ENCODE results near the gene CHST11.

Gene CHST11

DNA sequence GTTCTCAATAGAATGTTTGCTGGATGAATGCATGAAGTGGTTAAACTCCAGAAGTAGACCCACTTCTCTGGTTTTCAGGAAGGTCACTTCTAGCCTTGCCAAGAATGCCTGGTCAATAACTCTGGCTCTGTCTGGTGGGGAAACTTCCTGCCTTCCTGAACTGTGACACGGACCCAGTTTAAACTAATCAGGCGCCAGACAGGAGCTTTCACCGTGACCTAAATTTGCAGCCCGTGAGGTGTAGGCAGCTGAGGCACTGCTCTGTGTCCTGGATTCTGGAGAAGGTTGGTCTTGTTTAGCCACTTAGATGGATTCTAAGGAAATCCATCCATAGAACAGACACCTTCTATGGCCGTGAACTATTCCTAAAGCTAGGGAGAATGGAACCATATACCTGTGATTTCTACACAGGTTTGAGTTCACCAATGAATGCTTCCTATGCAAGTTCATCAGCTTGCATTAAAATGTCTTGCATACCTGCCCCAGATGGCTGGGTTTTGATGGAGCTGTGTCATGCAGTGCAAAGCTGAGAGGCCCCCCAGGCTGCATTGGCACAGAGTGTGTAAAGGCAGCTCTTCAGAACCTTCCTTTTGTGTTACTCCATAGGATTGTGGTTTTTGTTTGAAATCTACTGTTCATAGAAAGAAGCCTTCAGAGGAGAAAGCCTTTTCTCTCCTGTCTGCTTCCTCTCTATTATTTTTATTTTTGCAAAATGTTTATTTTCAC, 4.4 kb downstream of the CHST11 start:
- DNase-seq (ENCODE audit: low spot score) = no peak

DNA sequence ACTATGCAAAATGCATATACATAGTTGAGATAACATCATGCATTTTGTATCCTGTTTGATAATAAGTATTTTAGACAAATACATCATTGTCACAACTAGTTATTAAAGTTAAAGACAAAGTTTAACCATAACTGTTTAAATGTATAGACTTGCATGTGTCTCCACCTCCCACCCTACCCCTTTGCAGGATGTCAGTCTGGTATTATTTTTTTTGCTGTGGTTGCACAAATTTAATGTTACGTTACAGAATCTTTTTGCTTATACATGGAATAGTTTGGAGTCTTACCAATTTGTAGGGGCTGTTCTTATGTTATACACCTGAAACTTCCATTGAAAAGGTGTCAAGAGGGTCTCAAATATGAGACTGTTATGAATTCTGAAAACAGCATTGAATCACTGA, 5.6 kb downstream of the CHST11 start:
- DNase-seq (ENCODE audit: low spot score) = no peak

DNA sequence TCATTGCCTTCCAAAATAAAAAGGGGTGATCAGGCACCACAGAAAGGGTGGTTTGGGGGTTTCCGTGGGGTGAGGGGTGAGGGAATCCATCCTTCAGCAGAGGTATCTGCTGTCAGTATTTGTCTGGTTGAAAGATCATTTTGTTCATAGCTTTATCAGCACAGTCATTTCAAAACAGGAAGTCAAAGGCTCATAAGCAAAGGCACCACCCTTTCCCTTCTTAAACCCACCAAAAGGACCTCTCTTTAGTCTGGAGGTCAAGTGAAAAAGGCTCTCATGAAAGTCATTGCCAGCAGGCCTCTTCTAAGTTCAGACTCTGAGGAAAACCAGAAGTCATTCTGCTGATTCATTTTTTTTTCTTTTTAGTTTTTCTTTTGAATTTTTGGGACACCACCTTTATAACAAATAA, 6.2 kb downstream of the CHST11 start:
- no peak for DNase-seq (ENCODE audit: low spot score)

DNA sequence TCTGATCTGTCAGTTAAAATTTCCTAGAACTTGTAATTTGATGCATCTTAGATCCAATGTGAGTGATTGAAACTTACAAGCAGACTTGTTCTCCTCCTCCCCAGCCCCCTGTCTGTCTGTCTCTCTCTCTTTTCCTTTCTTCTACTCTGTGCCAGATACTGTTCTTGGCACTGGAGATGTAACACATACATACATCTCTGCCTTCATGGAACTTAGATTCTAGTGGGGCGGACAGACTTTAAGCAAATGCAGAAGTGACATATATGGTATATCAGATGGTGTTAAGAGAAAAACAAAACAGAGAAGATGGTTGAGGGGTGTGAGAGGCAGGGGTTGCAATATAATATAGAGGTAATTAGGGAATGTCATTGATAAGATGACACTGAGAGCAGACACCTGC, 6.6 kb downstream of the CHST11 start:
- DNase-seq (ENCODE audit: low spot score) = no peak

DNA sequence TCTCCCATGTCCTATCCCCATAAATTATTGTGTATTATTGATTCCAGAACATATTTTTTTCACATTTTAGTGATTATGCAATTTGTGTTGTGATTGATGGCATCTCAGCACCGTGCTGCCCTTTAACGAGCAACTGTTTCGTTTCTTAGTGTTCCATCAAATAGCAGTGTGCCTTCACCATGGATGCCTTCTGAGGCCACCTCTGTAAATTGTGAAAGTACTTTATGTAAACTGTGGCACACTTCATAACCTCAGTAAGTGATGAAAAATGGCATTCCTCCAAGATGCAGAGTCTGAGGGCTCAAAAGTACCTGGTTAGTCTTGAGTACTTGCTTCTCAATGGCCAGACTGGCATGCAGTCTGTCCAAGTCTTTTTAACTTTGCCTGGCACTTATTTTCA, 8.2 kb downstream of the CHST11 start:
- DNase-seq (ENCODE audit: low spot score) = no peak

DNA sequence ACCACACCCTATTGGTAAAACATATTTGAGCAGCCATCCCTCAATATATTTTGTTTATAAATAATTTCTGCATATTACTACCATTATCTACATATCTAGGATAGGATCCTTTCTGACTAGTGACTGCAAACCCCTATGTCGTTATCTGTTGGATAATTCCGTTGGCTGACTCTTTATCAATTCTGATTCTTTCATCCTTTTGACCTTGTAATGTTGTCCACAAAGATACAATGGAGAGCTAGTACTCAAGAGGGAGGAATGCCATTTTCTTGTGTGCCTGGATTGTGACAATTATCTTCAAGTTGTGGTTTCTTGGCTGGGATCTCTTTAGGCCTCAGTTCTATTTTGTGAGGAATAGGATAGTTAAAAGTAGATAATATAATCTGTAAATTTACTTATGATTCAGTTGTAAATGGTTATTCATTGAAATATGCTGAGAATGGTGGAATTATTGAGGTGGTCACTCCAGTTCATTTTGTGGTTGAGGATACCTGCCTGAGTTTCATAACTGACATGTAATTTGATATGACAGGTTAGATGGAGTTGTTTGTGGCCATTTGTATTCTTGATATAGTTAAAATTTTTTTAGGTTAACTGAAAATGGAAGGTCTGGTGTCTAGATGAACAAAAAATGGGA, 10.1 kb downstream of the CHST11 start:
- DNase-seq (ENCODE audit: low spot score) = no peak

DNA sequence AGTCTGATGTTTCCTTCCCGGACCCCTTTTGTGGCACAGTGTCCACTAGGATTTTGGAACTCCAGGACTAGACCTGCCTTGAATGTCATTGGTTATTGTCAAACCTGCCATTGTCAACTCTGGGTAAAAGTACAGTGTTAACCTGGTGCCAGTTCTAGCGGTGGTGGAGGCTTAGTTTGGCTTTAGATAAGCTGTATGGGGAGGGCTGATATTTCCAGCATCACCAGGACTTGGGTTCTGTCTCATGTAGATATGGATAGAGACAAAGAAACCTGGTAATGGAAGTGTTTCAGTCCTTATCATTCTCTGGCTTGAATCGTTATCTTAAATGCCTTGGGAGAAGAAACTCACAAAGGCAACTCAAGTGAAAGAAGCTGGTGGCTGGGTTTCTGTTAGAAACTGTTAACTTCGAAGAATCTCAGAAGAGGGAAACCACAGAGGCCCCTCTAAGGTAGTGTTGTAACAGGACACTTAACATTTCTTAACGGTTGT, 10.6 kb downstream of the CHST11 start:
- DNase-seq (ENCODE audit: low spot score) = peak; percentile 74

DNA sequence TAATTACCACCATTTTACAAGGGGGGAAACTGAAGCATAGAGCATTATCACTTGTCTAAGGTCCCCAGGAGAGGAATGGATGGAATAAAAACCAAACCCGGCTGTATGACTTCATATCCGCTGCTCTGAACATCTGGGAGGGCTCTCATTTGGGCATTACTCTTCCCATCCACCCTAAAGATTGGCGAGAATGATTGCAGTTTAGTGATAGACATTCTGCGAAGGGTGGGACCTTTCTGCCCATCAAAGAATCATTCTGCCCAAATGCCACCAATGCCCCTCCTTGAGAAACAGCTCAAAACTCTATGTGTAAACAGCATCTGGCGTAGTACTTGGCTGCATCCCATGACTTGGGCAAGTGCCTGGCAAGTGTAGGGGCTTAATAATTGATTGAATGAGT, 11.6 kb downstream of the CHST11 start:
- peak; percentile 58 for DNase-seq (ENCODE audit: low spot score)

DNA sequence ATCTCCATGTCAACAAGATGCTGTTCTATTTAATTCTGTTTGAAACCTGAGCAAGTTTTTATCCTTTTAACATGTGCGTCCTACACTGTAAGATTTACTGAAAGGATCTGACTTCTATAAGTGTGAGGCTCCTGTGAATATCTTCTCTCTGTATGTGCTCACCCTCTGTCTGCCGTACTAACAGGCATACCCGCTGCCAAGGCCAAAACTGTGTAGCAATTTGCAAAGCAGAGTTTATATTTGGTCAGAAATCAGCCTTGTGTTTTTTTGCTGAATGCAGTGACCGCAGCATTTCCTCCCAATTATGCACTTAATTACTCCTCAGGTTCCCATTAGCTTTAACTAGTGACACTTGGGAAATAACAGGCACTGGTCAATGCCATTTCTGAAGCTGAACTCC, 12.3 kb downstream of the CHST11 start:
- no peak for DNase-seq (ENCODE audit: low spot score)

DNA sequence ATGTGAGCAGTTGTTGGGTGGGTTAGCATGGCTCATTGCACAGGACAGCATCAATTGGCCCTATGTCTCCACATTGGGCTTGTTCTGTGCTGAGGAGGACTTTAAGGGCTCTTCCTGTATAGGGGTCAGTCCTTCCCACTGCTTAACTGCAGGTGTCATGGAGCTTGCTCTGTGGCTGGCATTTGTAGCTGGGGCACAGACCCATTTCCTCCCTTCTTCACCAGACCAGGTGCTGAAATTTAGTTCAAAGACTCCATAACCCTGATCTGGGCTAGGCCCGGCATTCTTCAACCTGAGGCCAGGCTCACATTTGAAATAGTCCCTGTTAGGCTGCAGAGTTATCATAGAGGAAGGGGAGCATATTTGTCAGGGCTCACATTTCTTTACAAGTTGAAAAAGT, 12.8 kb downstream of the CHST11 start:
- DNase-seq (ENCODE audit: low spot score) = no peak

DNA sequence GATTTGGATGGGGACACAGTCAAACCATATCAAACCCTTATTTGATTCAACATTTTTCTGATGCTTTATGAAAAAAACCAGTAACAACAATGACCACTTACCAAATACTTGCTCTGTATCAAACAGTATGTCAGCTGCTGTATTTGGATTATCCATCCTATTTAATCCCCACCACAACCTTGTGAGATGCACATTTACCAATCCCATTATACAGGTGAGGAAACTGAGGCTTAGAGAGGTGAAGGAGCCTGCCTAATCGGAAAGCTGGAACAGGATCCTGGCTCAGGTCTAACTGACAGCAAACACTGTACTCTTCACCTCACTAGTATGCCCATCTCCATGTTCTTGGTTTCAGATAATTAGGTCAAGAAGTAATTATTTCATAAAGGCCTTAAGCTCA, 13.8 kb downstream of the CHST11 start:
- DNase-seq (ENCODE audit: low spot score) = no peak

DNA sequence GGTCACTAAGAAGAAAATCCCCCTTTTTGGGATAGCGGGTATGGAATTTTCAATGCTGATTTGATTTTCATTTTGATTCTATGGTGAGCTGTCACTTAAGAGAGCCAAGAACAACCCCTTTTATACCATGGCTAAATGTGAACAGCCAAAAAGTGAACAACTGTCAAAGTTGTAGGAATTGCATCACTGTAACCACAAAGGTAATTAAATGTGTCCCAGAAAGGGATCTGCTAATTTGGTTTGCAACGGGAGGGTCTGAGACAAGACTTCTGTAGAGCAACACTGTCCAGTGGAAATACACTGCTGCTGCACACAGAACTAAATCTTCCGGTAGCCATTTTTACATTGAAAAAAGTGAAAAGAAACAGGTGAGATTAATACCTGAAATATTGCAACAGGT, 14.6 kb downstream of the CHST11 start:
- DNase-seq (ENCODE audit: low spot score) = no peak

DNA sequence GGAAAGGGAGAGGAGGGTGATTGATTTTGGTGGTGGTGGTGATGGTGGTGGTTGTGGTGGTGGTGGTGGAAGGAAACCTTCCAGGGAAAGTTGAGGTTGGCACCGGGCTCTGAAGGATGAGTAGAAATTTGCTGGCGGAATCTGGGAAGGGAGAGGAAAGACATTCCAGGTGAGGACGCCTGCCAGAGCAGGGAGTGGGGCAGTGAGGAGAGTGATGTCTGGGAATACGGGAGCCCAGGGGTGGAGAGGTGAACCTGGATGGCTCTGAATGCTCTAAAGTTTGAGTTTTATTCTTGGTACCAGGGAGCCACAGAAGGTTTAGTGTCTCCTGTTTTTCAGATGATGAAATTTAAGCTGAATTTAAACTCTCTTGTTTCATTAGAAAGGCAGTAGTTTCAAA, 16.0 kb downstream of the CHST11 start:
- no peak for DNase-seq (ENCODE audit: low spot score)

DNA sequence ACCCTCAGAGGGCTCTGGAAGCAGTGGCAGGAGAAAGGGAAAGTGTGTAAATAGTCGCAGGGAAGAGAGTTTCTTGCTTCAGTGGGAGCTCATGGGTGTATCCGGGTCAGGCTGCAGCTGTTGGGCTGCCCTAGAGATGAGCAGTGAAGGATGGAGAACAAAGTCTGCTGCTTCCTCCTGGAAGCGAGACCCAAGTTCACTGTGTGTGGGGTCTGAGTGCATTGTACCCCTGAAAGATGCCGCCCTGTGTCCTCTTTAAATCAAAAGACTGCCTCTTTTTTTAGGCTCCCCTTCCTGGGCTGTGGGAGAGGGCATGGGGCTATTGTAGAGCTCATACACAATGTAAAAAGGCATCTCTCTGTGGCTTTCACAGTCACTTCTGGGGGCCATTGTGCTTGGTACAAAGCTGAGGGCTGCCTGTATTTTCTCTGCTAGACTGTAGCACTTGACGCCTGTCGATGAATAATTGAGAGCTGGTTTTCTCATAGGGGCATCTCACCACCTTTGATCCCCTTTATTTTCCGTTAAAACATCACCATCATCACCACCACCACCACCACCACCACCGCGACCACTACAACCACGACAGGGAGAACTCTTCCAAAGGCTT, 16.7 kb downstream of the CHST11 start:
- DNase-seq (ENCODE audit: low spot score) = no peak

DNA sequence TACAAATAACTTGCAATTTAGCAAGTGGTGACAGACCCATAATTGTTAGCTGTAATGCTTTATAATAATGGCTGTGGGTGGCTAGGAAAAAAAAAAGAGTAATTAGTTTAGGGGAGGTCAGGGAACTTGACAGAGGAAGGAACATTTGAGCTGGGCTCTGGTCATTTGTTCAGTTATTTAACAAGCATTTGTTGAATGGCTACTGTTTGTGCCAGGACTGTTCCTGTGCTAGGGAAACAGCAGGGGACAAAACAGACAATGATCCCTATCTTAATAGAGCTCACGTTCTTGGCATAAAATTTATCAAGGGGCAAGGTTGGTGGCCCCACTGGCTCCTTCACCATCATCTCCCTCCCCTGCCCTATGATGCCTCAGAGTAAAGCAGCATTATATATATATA, 18.5 kb downstream of the CHST11 start:
- DNase-seq (ENCODE audit: low spot score) = no peak

DNA sequence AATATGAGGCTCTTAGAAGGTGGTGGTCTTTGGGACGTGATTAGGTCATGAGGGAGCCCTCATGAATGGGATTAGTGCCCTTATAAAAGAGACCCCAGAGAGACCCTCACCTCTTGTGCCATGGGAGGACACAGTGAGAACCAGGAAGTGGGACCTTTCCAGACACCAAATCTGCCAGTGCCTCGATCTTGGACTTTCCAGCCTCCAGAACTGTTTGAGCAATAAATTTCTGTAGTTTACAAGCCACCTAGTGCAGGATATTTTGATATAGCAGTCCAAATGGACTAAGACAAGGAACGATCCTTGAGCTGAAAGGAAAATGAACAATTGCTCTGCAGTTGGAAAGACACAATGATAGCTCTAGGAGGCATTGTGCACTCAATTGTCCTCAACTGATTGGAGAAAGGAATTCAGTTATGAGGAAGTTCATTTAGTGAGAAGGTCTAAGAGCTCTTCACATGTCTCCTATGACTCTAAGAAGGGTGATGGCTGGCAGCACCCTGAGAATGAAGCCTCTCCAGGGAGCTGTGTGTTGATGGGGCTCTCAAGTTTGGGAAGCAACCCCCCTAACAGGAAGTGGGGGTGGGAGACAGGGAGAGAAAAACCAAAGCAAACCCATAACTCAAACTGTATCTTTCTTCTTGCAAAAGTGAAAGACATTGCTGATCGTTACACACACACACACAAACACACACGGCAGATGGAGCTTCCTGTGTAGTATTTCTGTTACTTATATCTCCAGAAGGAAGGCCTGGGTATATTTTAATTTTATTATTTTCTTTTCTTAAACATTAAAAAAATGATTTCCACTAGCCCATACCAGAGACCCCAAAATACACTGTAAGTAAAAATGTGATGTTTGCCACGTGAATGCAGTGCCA, 21.0 kb downstream of the CHST11 start:
- no peak for DNase-seq (ENCODE audit: low spot score)

DNA sequence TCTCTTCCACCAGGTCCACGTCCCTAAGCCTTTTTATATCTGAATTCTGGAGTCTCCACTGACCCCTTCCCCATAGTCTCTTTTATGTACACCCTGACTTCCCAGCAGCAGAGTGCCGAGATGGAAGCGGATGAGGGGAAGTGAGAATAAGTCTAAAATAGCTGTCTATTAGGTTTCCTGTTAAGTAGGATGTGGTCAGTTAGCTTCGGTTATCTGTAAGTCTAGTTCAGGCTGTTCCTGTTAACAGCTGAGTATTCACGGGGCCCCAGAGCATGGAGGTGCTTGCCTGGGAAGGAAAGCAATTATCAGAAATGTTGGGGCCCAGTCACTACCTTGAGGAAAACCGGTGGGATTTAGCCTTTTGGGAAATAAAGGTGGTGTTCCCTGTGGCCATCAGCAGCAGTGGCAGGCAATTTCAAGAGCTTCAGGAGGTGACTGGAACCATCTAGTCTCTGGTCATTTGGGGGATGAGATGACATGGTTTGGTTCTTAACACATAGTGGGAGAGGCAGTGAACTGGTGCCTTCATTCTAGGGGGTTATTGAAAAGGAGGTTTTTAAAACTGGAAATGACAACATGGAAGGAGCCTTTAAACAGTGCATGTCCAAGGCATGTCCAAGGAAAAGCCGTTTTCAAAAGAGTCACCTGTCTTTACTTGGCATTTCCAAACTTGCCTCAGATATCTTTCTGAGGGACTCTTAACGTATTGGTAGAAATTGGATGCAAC, 21.8 kb downstream of the CHST11 start:
- DNase-seq (ENCODE audit: low spot score) = no peak

DNA sequence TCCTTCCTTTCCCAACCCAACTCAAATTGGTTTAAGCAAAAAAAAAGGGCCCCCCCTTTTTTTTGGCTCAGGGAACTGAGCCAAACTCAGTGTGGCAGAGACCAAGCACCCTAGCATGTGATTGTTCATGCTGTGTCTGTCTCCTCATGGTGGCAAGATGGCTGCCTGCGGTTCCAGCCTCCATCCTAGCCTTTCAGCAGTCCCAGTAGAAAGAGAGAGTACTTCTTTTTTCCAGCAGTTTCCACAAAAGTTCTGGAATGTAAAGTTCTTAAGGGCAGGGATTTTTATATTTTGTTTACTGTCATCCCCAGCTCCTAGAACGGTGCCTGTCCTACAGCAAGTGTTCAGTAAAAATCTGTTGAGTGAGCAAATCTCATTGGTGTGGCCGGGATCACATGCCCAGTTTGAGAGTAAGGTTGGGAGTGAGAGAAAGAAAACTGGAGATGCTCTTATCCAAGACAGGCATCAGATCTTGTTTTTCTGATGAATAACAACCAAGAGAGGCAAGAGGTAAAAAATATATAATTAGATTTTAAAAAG, 22.4 kb downstream of the CHST11 start:
- no peak for DNase-seq (ENCODE audit: low spot score)

DNA sequence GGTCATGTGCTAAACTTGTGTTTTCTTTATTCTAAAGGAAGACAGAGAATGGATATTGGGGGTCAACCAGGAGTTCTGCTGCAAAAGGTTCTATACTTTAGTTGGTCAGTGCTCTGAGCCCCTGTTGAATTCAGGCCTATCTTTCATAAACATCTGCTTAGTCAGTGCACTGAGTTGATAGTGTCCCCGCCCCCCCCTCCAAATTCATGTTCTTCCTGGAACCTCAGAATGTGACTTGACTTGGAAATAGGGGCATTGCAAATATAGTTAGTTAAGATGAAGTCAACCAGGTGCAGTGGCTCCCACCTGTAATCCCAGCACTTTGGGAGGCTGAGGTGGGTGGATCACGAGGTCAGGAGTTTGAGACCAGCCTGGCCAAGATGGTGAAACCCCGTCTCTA, 23.3 kb downstream of the CHST11 start:
- DNase-seq (ENCODE audit: low spot score) = no peak

DNA sequence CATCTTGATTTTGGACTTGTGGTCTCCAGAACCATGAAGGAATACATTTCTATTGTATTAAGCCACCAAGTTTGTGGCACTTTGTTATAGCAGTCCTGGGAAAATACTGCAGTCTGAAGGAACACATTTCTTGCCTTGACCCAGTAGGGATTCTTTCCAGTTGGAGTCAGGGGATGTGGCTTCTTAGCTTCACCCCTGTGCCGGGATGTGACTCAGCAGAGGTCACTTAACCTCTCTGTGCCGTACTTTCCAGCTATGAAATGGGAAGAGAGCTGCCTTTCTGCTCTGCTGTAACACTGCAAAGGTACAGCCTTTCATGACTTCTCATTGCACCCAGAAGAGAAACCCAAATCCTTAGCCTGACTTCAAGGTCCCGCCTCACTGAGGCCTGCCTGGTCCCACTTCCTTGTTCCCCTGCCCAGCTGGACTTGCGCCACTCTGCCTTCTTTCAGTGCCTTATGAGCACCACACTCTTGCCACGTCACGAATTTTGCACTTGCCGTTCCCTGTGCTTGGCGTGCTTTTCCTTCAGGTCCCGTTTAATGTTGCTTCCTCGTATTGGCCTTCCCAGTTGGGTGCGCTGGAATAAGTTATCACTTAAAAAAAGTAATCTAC, 24.2 kb downstream of the CHST11 start:
- no peak for DNase-seq (ENCODE audit: low spot score)

DNA sequence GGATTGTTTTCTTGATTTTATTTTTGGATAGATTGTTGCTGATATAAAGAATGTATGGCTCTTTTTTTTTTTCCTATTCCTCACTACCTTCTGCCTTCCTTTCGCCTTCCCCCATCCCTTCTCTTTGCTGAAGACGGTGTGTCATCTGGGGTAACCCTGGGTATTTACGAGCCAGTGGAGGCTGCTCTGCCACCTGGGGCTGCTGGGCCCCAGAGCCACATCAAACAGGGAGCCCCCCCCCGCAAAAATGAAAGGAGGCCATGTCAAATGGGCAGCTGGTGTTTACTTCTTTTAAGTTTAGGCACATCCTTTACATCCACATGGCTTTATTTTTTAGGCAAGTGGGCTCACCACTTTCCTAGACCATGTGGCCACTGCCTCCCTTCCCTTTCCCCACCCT, 25.4 kb downstream of the CHST11 start:
- DNase-seq (ENCODE audit: low spot score) = no peak
